B cell (primary cell): ENCODE results near the gene CCDC116. TPM values are rescaled to one million over a fixed set of nuclear protein-coding genes. Genes with fewer than 3 reads are reported as not detected.

Source experiments
- ATAC-seq: fragments of 200-7000 bp; cut with Tn5 transposase; one replicate; pipeline ENCODE4 v1.10.0; 2021; ENCODE audit warnings: low read depth, mild to moderate bottlenecking, moderate number of reproducible peaks, moderate library complexity
- CTCF ChIA-PET: fragments of 350-600 bp; sonication (Branson Sonifier 250); formaldehyde crosslinking; loops from one replicate; lab custom pipeline; 2021; ENCODE audit warnings: antibody characterized with exemption, inconsistent platforms; lab: Charles Lee
- POLR2A ChIA-PET: fragments of 350-600 bp; sonication (Branson Sonifier 250); formaldehyde crosslinking; loops from one replicate; lab custom pipeline; 2021; ENCODE audit warnings: antibody characterized with exemption; lab: Charles Lee
- DNase-seq: peaks from one replicate; pipeline ENCODE4 v3.0.0; 2013
- H2AFZ ChIP-seq: 2 replicates; pipeline ENCODE4 v1.6.1; 2012; ENCODE audit warnings: mild to moderate bottlenecking, low read depth, low read length; ENCODE audit not compliant: insufficient read depth, poor library complexity, severe bottlenecking
- H3K27ac ChIP-seq, 2 donors: 1 replicate in 1 of 2; 2 replicates in 1 of 2; pipeline ENCODE4 v1.5.1; 2012 to 2013; ENCODE audit warnings: low read length in 2 of 2, mild to moderate bottlenecking in 2 of 2, moderate library complexity in 1 of 2
- H3K27me3 ChIP-seq, 4 experiments: fragments of 200-600 bp in 1 of 4; sonication (generic) in 1 of 4; replicated peaks in 1 of 4; 1 replicate in 2 of 4; 2 replicates in 2 of 4; pipeline versions ENCODE4 v1.6.1 to v1.7.0; 2013 to 2016; ENCODE audit warnings: low read length in 3 of 4, mild to moderate bottlenecking in 2 of 4, mixed read lengths in 1 of 4, moderate library complexity in 1 of 4; ENCODE audit not compliant: insufficient read depth in 4 of 4, control insufficient read depth in 3 of 4; ENCODE audit errors: control extremely low read depth in 1 of 4
- H3K36me3 ChIP-seq, 2 experiments: replicated peaks in 1 of 2; 1 replicate in 1 of 2; 2 replicates in 1 of 2; pipeline versions ENCODE4 v1.6.1 to v1.7.1; 2013; ENCODE audit warnings: low read length in 1 of 2; ENCODE audit not compliant: insufficient read depth in 2 of 2, control insufficient read depth in 1 of 2; ENCODE audit errors: control extremely low read depth in 1 of 2, extremely low read depth in 1 of 2
- H3K4me1 ChIP-seq, 2 donors: fragments of 200-600 bp in 1 of 2; sonication (generic) in 1 of 2; 1 replicate in 1 of 2; 2 replicates in 1 of 2; pipeline versions ENCODE4 v1.5.1 to v1.6.1; 2013 to 2017; ENCODE audit warnings: low read length in 2 of 2; ENCODE audit not compliant: control insufficient read depth in 2 of 2, insufficient read depth in 2 of 2
- H3K4me2 ChIP-seq: replicated peaks from 2 replicates; pipeline ENCODE3; 2012; ENCODE audit warnings: mild to moderate bottlenecking, low read depth, low read length; ENCODE audit not compliant: poor library complexity, severe bottlenecking
- H3K4me3 ChIP-seq, 5 experiments: fragments of 200-600 bp in 1 of 5; sonication (generic) in 1 of 5; 1 replicate in 3 of 5; 2 replicates in 2 of 5; pipeline versions ENCODE4 v1.5.1 to v1.7.0; 2011 to 2016; ENCODE audit warnings: low read length in 4 of 5, mild to moderate bottlenecking in 4 of 5, low read depth in 2 of 5, control low read depth in 1 of 5, moderate library complexity in 1 of 5; ENCODE audit not compliant: insufficient read depth in 1 of 5; ENCODE audit errors: control extremely low read depth in 1 of 5, extremely low read depth in 1 of 5
- H3K79me2 ChIP-seq: fragments of 200-600 bp; sonication (generic); one replicate; pipeline ENCODE4 v1.6.0; 2016; ENCODE audit warnings: low read length; ENCODE audit not compliant: control insufficient read depth, insufficient read depth
- H3K9ac ChIP-seq: fragments of 200-600 bp; sonication (generic); 2 replicates; pipeline ENCODE4 v1.6.1; 2017; ENCODE audit warnings: mild to moderate bottlenecking, low read length, moderate library complexity
- H3K9me3 ChIP-seq, 3 donors: one replicate each; pipeline versions ENCODE4 v1.6.1 to v1.7.1; 2013; ENCODE audit warnings: low read length in 2 of 3; ENCODE audit not compliant: control insufficient read depth in 2 of 3, insufficient read depth in 1 of 3; ENCODE audit errors: control extremely low read depth in 1 of 3
- H4K20me1 ChIP-seq: 2 replicates; pipeline ENCODE4 v1.6.0; 2012; ENCODE audit warnings: mild to moderate bottlenecking, low read length; ENCODE audit not compliant: insufficient read depth, control insufficient read depth, poor library complexity, severe bottlenecking
- H3K27ac Mint-ChIP-seq: one replicate; pipeline ENCODE4 v1.8.0; 2021; ENCODE audit warnings: mixed read lengths
- H3K27me3 Mint-ChIP-seq: one replicate; pipeline ENCODE4 v1.8.0; 2021; ENCODE audit warnings: mixed read lengths
- H3K4me1 Mint-ChIP-seq: one replicate; pipeline ENCODE4 v1.8.0; 2021; ENCODE audit warnings: mixed read lengths
- H3K4me3 Mint-ChIP-seq: one replicate; pipeline ENCODE4 v1.8.0; 2021; ENCODE audit warnings: mixed read lengths
- H3K9me3 Mint-ChIP-seq: one replicate; pipeline ENCODE4 v1.8.0; 2022; ENCODE audit warnings: mixed read lengths; ENCODE audit not compliant: insufficient read depth
- EZH2 ChIP-seq: IDR thresholded peaks from 2 replicates; pipeline ENCODE4 v1.6.1; 2012; ENCODE audit warnings: borderline replicate concordance, low read depth, mild to moderate bottlenecking, moderate library complexity, low read length; ENCODE audit not compliant: insufficient read depth, poor library complexity, severe bottlenecking
- WGBS: methylation state at CpG from one replicate; pipeline ENCODE4 v1.1.5; 2013; ENCODE audit warnings: missing lambda C conversion rate; ENCODE audit not compliant: insufficient coverage; 5-methylcytosine and 5-hydroxymethylcytosine counted together
- intact Hi-C: fragments of 100-400 bp; cut with micrococcal nuclease; formaldehyde crosslinking; loops from one replicate; pipeline ENCODE4 v1.10.0; 2022
- polyA plus RNA-seq: library from polyadenylated mRNA; depleted of rRNA; stranded (reverse); fragments of >200 nt; gene quantifications from 2 replicates; pipeline ENCODE4 v1.2.3, GENCODE V29; 2012
- total RNA-seq, 2 donors: library from RNA; stranded (reverse); fragments of 120-200 nt in 1 of 2; gene quantifications; 1 replicate in 1 of 2; 2 replicates in 1 of 2; pipeline versions ENCODE4 v1.2.3 to v1.2.4, GENCODE V29; 2013 to 2022
- TF ChIP-seq, protein P1 (sequence below): fragments of 200-600 bp; IDR thresholded peaks from one replicate; pipeline ENCODE4 v1.8.0; 2022; ENCODE audit warnings: antibody characterized with exemption, mild to moderate bottlenecking

CCDC116 gene
- total and polyA plus RNA-seq, 2 donors (not counting 1 experiment from before 2014, with no cell fraction given), result 0.52 to 0.55 TPM

GRCh38 chr22:21642584-21643448 is 10.3 kb downstream of the CCDC116 start:
- Mint-ChIP-seq H3K9me3 (no peaks in the 10 kb centered on the region), H3K4me3 (peak overlapping the region; percentile 82), H3K27ac (peak overlapping the region; percentile 78), H3K4me1 (peaks cover 26% of the 10 kb centered on the region), H3K27me3 (no peaks in the 10 kb centered on the region)
- H3K27me3 ChIP-seq, result no peaks in the 10 kb centered on the region
- peaks cover 0 to 3% (median 0%) of the 10 kb centered on the region in 3 donors for H3K9me3 ChIP-seq
- DNase-seq (peak; percentile 77), ATAC-seq (no peak)
- peaks cover 0 to 8% of the 10 kb centered on the region in 2 experiments for H3K36me3 ChIP-seq
- H2AFZ ChIP-seq, result peak overlapping the region; percentile 99
- H3K4me3 ChIP-seq, result peak overlapping the region; percentile 50 to 93 (median 75)
- ChIA-PET CTCF (interaction anchor here (0.9 to 7.9 kb wide), 11 partner anchors 9 to 757 kb away, joined by 3 to 168 read pairs (median 4); partner anchors contain the start of genes CCDC116, PPIL2 and YDJC), POLR2A (interaction anchor here (0.6 to 2.2 kb wide), 6 partner anchors 9 to 31 kb away, joined by 3 to 16 read pairs (median 6); partner anchors contain the start of genes CCDC116 and YDJC)
- H3K4me1 ChIP-seq, result peaks cover 12 to 29% of the 10 kb centered on the region in 2 donors
- H3K27ac ChIP-seq, result peak overlapping the region; percentile 41 to 84
- peak overlapping the region; percentile 93 for H3K9ac ChIP-seq
- H3K4me2 ChIP-seq, result peak overlapping the region; percentile 100
- WGBS, result 1% methylated on average over 55 of the region's 56 CpGs
- TF ChIP-seq EZH2, result no peak
- TF ChIP-seq, protein P1, sequence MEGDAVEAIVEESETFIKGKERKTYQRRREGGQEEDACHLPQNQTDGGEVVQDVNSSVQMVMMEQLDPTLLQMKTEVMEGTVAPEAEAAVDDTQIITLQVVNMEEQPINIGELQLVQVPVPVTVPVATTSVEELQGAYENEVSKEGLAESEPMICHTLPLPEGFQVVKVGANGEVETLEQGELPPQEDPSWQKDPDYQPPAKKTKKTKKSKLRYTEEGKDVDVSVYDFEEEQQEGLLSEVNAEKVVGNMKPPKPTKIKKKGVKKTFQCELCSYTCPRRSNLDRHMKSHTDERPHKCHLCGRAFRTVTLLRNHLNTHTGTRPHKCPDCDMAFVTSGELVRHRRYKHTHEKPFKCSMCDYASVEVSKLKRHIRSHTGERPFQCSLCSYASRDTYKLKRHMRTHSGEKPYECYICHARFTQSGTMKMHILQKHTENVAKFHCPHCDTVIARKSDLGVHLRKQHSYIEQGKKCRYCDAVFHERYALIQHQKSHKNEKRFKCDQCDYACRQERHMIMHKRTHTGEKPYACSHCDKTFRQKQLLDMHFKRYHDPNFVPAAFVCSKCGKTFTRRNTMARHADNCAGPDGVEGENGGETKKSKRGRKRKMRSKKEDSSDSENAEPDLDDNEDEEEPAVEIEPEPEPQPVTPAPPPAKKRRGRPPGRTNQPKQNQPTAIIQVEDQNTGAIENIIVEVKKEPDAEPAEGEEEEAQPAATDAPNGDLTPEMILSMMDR, result peak; percentile 77
- H3K79me2 ChIP-seq, result peaks cover 11% of the 10 kb centered on the region
- intact Hi-C loops, result loop anchor here (1.0 to 5.0 kb wide), 4 partner anchors 13 to 641 kb away; partner anchors contain the start of genes PPIL2, THAP7 and YDJC
- H4K20me1 ChIP-seq, result peaks cover 16% of the 10 kb centered on the region
